Panc1 (cell line): Measurements from ENCODE around the gene PAPPA.

Experiments
- CTCF ChIP-seq: fragments of 450-650 bp; IDR thresholded peaks from 2 replicates; pipeline ENCODE4 v1.5.1; 2017; ENCODE audit warnings: mild to moderate bottlenecking
- POLR2AphosphoS5 ChIP-seq: IDR thresholded peaks from 2 replicates; pipeline ENCODE4 v1.6.1; 2012; ENCODE audit warnings: mild to moderate bottlenecking, low read depth, low read length, moderate library complexity

- TF ChIP-seq POLR2AphosphoS5 (no peak), CTCF (no peak)
Measured at GRCh38 chr9:116275418-116276195, 122.0 kb downstream of the PAPPA start.
